HG02973 (cell line): ENCODE data around the gene MAMDC4.
"Not testable (repeated sequence)": the region's sequence is repeated elsewhere in the genome, so short reads cannot be mapped to it uniquely, and the experiment has no call there.

Experiments
- ATAC-seq: cut with Tn5 transposase; IDR thresholded peaks from one replicate; pipeline ENCODE4 v1.9.1; 2021; ENCODE audit warnings: moderate library complexity; ENCODE audit not compliant: unreplicated experiment

Gene MAMDC4

GRCh38 chr9:136860529-136860928 lies 8.4 kb downstream of the MAMDC4 start:
- ATAC-seq: no peak

- ATAC-seq: no peak
Measured at GRCh38 chr9:136860933-136861873, 9.1 kb downstream of the MAMDC4 start.

- no peak for ATAC-seq
Measured at GRCh38 chr9:136861874-136862457, 9.8 kb downstream of the MAMDC4 start.

- no peak for ATAC-seq
Measured at GRCh38 chr9:136862849-136863622, 10.9 kb downstream of the MAMDC4 start.

GRCh38 chr9:136863623-136864273 lies 11.6 kb downstream of the MAMDC4 start:
- no peak for ATAC-seq

GRCh38 chr9:136865041-136865767 lies 13.1 kb downstream of the MAMDC4 start:
- no peak for ATAC-seq

- ATAC-seq: no peak
Measured at GRCh38 chr9:136865768-136866103, 13.6 kb downstream of the MAMDC4 start.

GRCh38 chr9:136866898-136867421 lies 14.8 kb downstream of the MAMDC4 start:
- ATAC-seq: not testable (repeated sequence)

GRCh38 chr9:136867480-136867879 lies 15.3 kb downstream of the MAMDC4 start:
- ATAC-seq: no peak

GRCh38 chr9:136867917-136868316 lies 15.8 kb downstream of the MAMDC4 start:
- no peak for ATAC-seq

GRCh38 chr9:136868644-136869043 lies 16.5 kb downstream of the MAMDC4 start:
- no peak for ATAC-seq

GRCh38 chr9:136869611-136870010 lies 17.5 kb downstream of the MAMDC4 start:
- not testable (repeated sequence) for ATAC-seq

GRCh38 chr9:136875155-136875554 lies 23.0 kb downstream of the MAMDC4 start:
- ATAC-seq: no peak

- ATAC-seq: no peak
Measured at GRCh38 chr9:136876476-136876875, 24.3 kb downstream of the MAMDC4 start.

GRCh38 chr9:136880651-136881050 lies 28.5 kb downstream of the MAMDC4 start:
- no peak for ATAC-seq

- ATAC-seq: no peak
Measured at GRCh38 chr9:136881691-136882108, 29.6 kb downstream of the MAMDC4 start.

GRCh38 chr9:136882109-136882946 lies 30.2 kb downstream of the MAMDC4 start:
- ATAC-seq: peak; percentile 29

GRCh38 chr9:136882947-136883283 lies 30.8 kb downstream of the MAMDC4 start:
- not testable (repeated sequence) for ATAC-seq

- ATAC-seq: not testable (repeated sequence)
Measured at GRCh38 chr9:136883670-136884069, 31.5 kb downstream of the MAMDC4 start.
